ENCODE data around the gene SPATA9. TPM values are rescaled to one million over a fixed set of nuclear protein-coding genes. Genes with fewer than 3 reads are reported as not detected.
A peak's percentile ranks its signal among the peaks of the same experiment; 100 is the strongest.
"Not testable (repeated sequence)": the region's sequence is repeated elsewhere in the genome, so short reads cannot be mapped to it uniquely, and the experiment has no call there.

Gene SPATA9
- total RNA-seq, 2 donors from 2014 or later = 0.36 TPM; not detected in 1

DNA sequence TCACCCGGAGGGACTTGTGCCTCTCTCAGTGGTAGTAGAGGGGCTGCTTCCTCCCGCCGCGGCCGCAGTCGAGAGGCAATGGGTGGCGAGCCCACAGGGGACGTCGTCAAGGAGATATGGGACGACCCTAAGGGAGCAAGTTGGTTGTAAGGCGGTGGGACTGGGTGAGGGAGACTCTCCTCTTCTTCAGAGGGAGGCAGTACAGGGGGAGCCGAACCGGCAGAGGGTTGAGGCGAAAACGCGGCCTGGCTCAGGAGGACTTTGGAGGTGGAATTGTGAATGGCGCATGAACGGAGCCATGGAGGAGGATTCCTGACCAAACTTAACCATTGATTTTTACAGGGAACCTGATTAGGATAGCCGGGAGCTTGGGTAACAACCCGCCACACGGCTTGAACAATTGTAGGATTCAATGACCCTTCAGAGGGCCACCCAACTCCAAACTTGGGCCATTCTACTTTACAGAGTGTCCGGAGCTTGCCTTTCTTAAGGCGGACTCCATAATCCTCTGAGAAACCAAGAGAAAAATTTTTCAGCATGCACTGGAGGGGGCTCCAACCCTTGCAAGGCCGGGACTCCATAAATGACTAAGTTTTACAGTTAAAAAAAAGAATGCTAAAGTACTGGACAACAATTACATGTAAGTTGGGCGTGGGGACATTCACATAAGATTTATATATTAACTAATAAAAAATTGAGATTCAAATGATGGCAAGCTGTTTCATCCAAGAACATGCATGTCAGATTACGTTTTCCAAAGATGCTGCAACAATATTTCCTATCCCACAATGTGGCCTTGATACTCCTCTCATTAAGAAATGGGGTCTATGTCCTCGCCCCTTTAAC lies 28.9 kb upstream of the SPATA9 start:
- peaks cover 0 to 1% of the 10 kb centered on the region in 2 donors for H3K9me3 Mint-ChIP-seq
- H3K4me3 Mint-ChIP-seq = peak overlapping the region in 1 of 2 donors; percentile 63
- H3K27ac Mint-ChIP-seq = no peak overlapping the region
- peaks cover 22% of the 10 kb centered on the region for H3K4me1 Mint-ChIP-seq (ENCODE audit: low read depth)
- DNase-seq (no peak), ATAC-seq (replicated peaks in 1 of 2) (no peak)
- H3K36me3 Mint-ChIP-seq (ENCODE audit: insufficient read depth in 2 of 2) = no peaks in the 10 kb centered on the region
- H3K27me3 Mint-ChIP-seq (ENCODE audit: low read depth) = peaks cover 7% of the 10 kb centered on the region

DNA sequence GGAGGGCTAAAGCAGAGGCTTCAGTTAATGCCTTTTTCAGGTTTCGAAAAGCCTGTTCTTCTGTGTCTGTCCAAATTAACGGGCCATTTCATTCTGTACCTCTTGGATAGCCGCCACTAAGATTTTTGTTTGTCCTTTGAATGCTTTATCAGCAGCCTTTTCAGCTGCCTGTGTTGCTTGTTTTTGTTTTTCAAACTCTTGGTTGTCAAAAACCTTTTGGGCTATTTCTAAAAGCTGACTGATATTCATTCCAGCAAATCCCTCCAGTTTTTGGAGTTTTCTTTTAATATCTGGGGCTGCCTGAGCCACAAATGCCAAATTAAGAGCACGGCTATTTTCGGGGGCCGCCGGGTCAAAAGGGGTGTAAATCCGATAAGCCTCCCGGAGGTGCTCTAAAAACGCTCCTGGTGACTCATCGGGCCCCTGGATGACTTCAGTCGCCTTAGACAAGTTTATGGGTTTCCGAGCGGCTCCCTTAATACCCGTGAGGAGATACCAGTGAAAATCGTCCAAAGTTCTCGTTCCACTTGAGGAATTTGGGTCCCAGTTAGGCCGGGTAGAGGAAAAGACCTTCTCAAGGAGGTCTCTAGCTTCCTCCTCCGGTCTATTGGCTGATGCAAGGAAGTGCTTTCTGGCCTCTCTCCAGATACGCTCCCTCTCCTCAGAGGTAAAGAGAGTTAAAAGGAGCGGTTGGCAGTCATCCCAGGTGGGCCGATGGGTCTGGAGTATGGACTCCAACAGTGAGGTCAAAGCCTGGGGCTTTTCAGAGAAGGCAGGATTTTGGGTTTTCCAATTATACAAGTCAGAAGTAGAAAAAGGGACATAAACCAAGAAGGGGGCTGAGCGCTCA lies 28.1 kb upstream of the SPATA9 start:
- not testable (repeated sequence) for H3K36me3 Mint-ChIP-seq (ENCODE audit: insufficient read depth in 2 of 2); H3K27me3 Mint-ChIP-seq (ENCODE audit: low read depth); H3K9me3 Mint-ChIP-seq; H3K4me3 Mint-ChIP-seq; ATAC-seq (replicated peaks in 1 of 2); H3K27ac Mint-ChIP-seq; DNase-seq
- H3K4me1 Mint-ChIP-seq (ENCODE audit: low read depth) = peaks cover 22% of the 10 kb centered on the region

DNA sequence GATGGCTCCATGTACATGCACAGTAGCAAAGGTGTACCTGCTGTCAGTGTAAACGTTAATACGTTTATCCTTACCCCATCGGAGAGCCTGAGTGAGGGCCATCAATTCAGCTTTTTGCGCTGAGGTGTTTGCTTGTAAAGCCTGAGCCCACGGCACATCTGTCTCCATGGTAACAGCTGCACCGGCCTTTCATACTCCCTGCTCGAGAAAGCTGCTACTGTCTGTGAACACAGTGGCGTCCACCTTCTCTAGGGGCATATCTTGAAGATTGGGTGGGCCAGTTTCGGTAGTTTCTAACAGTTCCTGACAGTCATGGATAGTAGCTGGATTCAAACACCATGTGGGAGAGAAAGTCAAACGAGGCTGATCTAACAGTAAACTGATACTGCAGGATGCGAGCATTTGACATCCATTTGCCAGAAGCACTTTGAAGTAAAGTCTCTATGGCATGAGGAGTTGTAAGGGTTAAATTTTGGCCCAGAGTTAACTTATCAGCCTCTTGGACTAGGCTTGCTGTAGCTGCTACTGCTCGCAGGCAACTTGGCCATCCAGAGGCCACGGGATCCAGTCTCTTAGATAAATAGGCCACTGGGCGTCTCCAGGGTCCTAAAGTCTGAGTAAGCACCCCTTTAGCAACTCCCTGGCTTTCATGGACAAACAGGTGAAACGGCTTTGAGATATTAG lies 27.3 kb upstream of the SPATA9 start:
- Mint-ChIP-seq H3K27ac (no peak overlapping the region), H3K27me3 (ENCODE audit: low read depth) (peaks cover 7% of the 10 kb centered on the region), H3K4me3 (no peak overlapping the region), H3K36me3 (ENCODE audit: insufficient read depth in 2 of 2) (no peaks in the 10 kb centered on the region), H3K4me1 (ENCODE audit: low read depth) (peaks cover 22% of the 10 kb centered on the region), H3K9me3 (no peaks in the 10 kb centered on the region)
- ATAC-seq (replicated peaks in 1 of 2) (no peak), DNase-seq (no peak)

DNA sequence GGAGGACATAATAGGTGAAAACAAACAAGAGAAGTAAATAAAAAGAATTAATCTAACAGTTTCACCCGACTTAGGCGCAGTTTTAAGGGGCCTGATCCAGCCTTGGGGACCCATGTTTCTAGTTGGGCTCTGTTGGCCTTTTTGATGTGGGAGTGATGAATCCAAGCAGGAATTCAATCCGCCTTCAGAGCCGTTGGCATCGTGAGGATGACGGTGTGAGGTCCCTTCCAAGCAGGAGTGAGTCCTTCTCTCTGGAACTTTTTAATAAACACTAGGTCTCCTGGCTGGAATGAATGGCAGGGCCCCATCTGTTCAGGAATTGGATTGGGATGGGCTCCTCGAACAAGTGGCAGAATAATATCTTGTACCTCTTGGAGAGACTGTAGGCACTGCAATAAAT lies 26.1 kb upstream of the SPATA9 start:
- H3K27me3 Mint-ChIP-seq (ENCODE audit: low read depth) = peaks cover under 1% of the 10 kb centered on the region
- ATAC-seq (replicated peaks in 1 of 2) = no peak
- H3K4me3 Mint-ChIP-seq = no peak overlapping the region
- H3K9me3 Mint-ChIP-seq = no peaks in the 10 kb centered on the region
- DNase-seq = no peak
- H3K4me1 Mint-ChIP-seq (ENCODE audit: low read depth) = peaks cover 22% of the 10 kb centered on the region
- H3K27ac Mint-ChIP-seq = no peak overlapping the region
- no peaks in the 10 kb centered on the region for H3K36me3 Mint-ChIP-seq (ENCODE audit: insufficient read depth in 2 of 2)

DNA sequence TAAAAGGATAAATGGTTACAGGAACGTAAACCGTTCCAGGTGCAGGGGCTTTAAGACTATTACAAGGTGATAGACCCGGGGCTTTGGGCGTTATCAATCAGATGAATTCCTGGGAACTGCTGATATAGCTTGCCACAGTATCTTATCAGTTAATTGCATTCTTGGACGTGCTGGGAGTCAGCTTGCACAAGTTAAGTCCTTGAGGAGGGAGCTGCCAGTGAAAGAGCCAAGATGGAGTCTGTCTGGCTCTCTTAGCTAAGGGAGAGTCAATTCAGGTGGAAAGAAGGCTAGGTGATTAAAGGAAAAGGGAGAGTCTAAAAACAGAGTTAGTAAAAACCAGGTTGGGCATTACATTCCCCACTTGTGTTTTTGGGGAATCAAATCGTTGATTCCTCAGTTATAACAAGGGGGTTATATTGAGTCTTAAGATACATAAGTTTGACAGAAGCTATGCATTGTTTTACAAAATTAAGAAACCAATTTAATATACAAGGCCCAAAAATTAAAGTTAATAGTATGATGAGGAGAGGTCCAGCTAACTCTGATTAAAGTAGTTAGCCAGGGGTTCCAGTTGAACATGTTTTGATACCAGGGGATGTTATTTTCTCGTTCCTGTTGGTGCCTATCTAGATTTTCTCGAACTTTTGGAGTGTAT lies 24.9 kb upstream of the SPATA9 start:
- not testable (repeated sequence) for H3K27ac Mint-ChIP-seq; H3K9me3 Mint-ChIP-seq; DNase-seq; H3K4me3 Mint-ChIP-seq; H3K36me3 Mint-ChIP-seq (ENCODE audit: insufficient read depth in 2 of 2); H3K27me3 Mint-ChIP-seq (ENCODE audit: low read depth); ATAC-seq (replicated peaks in 1 of 2)
- H3K4me1 Mint-ChIP-seq (ENCODE audit: low read depth) = peaks cover 13% of the 10 kb centered on the region

DNA sequence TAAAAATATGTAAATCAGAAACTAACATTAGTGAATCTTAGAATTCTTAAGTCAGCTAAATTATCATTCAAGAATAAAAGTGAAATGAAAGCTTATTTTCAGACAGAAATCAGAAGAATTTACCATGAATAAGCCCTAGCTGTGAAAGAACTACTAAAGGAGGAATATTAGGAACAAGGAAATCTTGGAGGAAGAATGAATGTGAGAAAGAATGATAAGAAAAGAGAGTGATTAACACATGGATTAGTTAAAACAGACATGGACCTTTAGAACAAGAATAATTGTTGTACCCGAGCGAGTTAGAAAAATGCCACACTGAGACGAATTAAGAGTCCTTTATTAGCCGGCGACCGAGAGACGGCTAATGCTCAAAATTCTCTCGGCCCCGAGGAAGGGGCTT lies 24.3 kb upstream of the SPATA9 start:
- no peaks in the 10 kb centered on the region for H3K36me3 Mint-ChIP-seq (ENCODE audit: insufficient read depth in 2 of 2)
- DNase-seq (no peak), ATAC-seq (replicated peaks in 1 of 2) (no peak)
- H3K27me3 Mint-ChIP-seq (ENCODE audit: low read depth) = no peaks in the 10 kb centered on the region
- no peak overlapping the region for H3K4me3 Mint-ChIP-seq
- H3K27ac Mint-ChIP-seq = no peak overlapping the region
- H3K9me3 Mint-ChIP-seq = no peaks in the 10 kb centered on the region
- H3K4me1 Mint-ChIP-seq (ENCODE audit: low read depth) = peaks cover 7% of the 10 kb centered on the region

DNA sequence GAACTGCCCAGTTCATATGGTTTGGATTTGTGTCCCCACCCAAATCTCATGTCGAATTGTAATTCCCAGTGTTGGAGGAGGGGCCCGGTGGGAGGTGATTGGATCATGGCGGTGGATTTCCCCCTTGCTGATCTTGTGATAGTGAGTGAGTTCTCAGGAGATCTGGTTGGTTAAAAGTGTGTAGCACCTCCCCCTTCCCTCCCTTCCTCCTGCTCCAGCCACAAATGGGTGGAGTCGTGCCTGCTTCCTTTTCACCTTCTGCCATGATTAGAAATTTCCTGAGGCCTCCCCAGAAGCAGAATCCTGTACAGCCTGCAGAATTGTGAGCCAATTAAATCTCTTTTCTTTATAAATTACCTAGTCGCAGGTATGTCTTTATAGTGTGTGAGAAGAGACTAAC lies 23.4 kb upstream of the SPATA9 start:
- not testable (repeated sequence) for H3K4me1 Mint-ChIP-seq (ENCODE audit: low read depth); ATAC-seq (replicated peaks in 1 of 2); DNase-seq; H3K9me3 Mint-ChIP-seq; H3K36me3 Mint-ChIP-seq (ENCODE audit: insufficient read depth in 2 of 2); H3K4me3 Mint-ChIP-seq; H3K27me3 Mint-ChIP-seq (ENCODE audit: low read depth); H3K27ac Mint-ChIP-seq

DNA sequence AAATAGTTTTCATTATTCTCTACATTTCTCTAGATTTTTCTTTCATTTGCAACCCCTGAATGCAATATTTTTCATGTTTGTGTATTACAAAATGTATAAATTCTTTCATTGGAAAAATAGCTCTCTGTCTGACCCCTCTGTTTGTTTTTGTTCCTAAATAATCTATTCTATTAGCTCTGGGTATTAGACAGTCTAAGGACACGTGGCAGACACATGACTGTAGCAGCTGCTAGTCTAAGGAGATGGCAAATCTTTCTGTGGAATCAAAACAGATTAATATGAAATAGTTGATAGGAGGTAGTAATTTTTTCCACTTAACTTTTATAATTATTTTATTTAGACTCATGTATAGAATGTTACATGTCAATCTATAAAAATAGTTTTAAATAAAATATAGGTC lies 21.4 kb upstream of the SPATA9 start:
- Mint-ChIP-seq H3K27me3 (ENCODE audit: low read depth) (peaks cover 6% of the 10 kb centered on the region), H3K36me3 (ENCODE audit: insufficient read depth in 2 of 2) (no peaks in the 10 kb centered on the region), H3K9me3 (no peaks in the 10 kb centered on the region), H3K4me3 (no peak overlapping the region), H3K4me1 (ENCODE audit: low read depth) (no peaks in the 10 kb centered on the region), H3K27ac (no peak overlapping the region)
- ATAC-seq (replicated peaks in 1 of 2) (no peak), DNase-seq (no peak)

DNA sequence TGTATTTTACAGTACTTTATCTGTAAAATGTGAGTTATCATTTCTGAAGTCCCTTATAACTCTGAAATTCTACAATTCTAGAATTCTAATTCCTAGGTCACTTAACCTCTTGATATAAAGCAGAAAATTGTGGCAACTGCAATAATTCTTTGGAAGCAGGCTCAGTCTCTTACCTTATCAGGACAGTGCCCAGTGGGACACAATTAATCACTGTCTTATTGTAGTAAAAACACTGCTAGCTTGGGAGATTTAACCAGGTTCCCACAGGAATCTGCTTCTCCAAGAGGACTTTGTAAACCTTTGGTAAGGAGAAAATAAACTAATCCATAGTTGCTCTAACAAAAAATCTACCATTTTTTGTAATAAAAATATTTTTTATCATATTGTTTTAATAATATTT lies 18.3 kb upstream of the SPATA9 start:
- Mint-ChIP-seq H3K36me3 (ENCODE audit: insufficient read depth in 2 of 2) (no peaks in the 10 kb centered on the region), H3K4me3 (no peak overlapping the region), H3K4me1 (ENCODE audit: low read depth) (no peaks in the 10 kb centered on the region), H3K9me3 (no peaks in the 10 kb centered on the region), H3K27me3 (ENCODE audit: low read depth) (peaks cover 15% of the 10 kb centered on the region), H3K27ac (no peak overlapping the region)
- ATAC-seq (replicated peaks in 1 of 2) (no peak), DNase-seq (no peak)

DNA sequence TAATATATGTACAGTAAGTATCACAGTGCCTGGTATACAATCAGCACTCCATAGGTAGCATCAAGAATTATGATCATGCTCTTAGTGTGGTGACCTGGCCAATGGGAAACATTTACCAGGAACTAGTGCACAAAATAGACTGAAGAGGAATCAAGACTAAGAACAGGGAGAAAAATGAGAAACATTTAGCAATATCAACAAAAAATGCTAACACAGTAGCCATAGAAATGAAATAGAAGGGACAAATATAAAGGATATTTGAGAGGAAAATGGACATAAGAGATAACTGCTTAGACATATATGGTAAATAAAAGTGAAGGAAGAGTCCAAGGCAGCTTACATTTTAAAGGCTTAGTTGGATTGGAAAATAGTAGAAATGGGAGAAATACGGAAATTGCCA lies 16.5 kb upstream of the SPATA9 start:
- Mint-ChIP-seq H3K4me3 (no peak overlapping the region), H3K9me3 (no peaks in the 10 kb centered on the region), H3K27me3 (ENCODE audit: low read depth) (peaks cover 15% of the 10 kb centered on the region), H3K27ac (no peak overlapping the region), H3K36me3 (ENCODE audit: insufficient read depth in 2 of 2) (no peaks in the 10 kb centered on the region), H3K4me1 (ENCODE audit: low read depth) (no peaks in the 10 kb centered on the region)
- ATAC-seq (replicated peaks in 1 of 2) (no peak), DNase-seq (no peak)

DNA sequence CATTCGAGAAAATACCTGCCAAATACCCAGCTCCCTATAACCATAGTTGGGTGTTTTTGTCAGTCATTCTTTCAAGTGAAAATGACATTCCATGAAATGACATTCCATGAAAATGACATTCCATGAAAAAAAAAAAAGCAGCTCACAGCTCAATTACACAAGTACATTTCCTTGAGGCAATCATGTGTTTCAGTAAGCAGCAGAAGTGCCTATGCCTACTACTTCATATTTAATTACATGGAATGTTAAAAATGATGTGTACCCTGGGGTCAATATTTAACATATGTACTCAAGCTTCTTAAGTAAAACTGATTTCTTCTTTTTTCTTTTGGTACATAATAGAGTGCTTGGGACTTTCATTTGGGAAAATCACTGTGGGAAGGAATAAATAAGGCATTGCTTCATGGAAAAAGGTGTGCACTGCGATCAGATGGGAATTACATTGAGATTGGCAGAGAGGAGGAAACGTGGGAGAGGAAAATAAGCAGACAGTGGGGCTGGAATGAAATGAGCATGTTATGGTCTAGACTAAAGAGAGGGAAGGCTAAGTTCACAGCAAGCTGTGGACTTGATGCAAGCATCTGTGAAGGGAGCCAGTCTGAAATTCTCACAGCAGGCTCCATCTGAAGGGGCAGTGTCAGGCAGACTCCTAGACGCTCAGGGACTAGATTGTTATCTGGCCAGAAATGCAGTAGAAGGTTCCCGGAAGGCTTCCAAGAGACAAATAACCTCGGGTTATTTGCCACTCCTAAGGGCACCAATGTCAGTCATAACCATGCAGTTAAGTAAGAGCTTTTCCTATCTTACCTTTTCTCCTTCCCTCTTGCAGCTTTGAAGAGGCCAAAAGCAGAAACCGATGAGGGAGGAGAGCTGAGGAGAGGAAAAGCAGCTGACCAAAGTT lies 15.2 kb upstream of the SPATA9 start:
- DNase-seq = no peak
- no peaks in the 10 kb centered on the region for H3K4me1 Mint-ChIP-seq (ENCODE audit: low read depth)
- peaks cover 15% of the 10 kb centered on the region for H3K27me3 Mint-ChIP-seq (ENCODE audit: low read depth)
- H3K27ac Mint-ChIP-seq = no peak overlapping the region
- ATAC-seq (replicated peaks in 1 of 2) = no peak
- H3K36me3 Mint-ChIP-seq (ENCODE audit: insufficient read depth in 2 of 2) = no peaks in the 10 kb centered on the region
- no peak overlapping the region for H3K4me3 Mint-ChIP-seq
- no peaks in the 10 kb centered on the region for H3K9me3 Mint-ChIP-seq

DNA sequence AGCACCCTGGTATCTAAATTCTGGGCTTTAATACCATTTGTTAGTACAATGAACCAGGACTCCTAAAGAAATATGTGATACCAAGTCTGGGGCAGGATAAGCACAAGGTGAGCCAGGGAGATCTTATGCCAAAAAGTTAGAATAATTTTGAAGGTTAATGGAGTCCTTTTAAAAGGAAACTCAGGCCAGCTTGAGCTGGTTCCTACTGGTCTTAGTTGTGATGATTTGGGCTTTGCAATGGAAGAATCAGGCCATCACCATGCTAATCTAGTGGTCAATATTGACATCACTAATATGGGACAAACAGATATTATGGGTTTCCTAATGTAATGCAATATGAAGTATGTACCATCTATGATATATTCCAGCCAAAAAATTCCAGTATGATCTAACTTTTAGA lies 7.5 kb upstream of the SPATA9 start:
- ATAC-seq (replicated peaks in 1 of 2) (no peak), DNase-seq (no peak)
- no peak overlapping the region for H3K27ac Mint-ChIP-seq
- peaks cover 0 to 1% of the 10 kb centered on the region in 2 donors for H3K36me3 Mint-ChIP-seq (ENCODE audit: insufficient read depth in 2 of 2)
- H3K4me3 Mint-ChIP-seq = no peak overlapping the region
- H3K27me3 Mint-ChIP-seq (ENCODE audit: low read depth) = peaks cover 5% of the 10 kb centered on the region
- H3K4me1 Mint-ChIP-seq (ENCODE audit: low read depth) = no peaks in the 10 kb centered on the region
- peaks cover 0 to 2% of the 10 kb centered on the region in 2 donors for H3K9me3 Mint-ChIP-seq

All from activated T-cell treated with anti-CD3 and anti-CD28 coated beads, Interleukin-2, amount 50 U/mL, for 72 hours (primary cell).